ENCODE measurements around the gene SOX14. TPM values are rescaled to one million over a fixed set of nuclear protein-coding genes. Genes with fewer than 3 reads are reported as not detected.
A peak's percentile ranks its signal among the peaks of the same experiment; 100 is the strongest.

The SOX14 gene
- total RNA-seq, 1 experiment from 2014 or later = not detected

GRCh38 chr3:137789236-137789635 is 25.1 kb downstream of the SOX14 start:
- in situ Hi-C loops (cut with HindIII; ENCODE audit: low pct_unique_long_range_greater_than_20kb, low sequenced_read_pairs) = no loop called here
- BruUV-seq (replicated peaks) = no TSS peak
- ChIA-PET CTCF (no interaction called here), POLR2A (no interaction called here)
- Histone ChIP-seq H3K9me3 (ENCODE audit: control insufficient read depth, insufficient read depth, low read depth, low read length) (no peaks in the 10 kb centered on the region), H3K27ac (ENCODE audit: low read length) (no peak overlapping the region), H3K36me3 (ENCODE audit: control insufficient read depth, insufficient read depth, low read length) (no peaks in the 10 kb centered on the region), H3K27me3 (ENCODE audit: control insufficient read depth, insufficient read depth, low read length) (peaks cover 12% of the 10 kb centered on the region; the same call in 1 of the 2 replicates), H3K4me1 (ENCODE audit: control insufficient read depth, insufficient read depth, low read length) (no peaks in the 10 kb centered on the region), H3K4me3 (ENCODE audit: low read depth in 2 of 2, low read length in 2 of 2) (no peak overlapping the region)
- DNase-seq (ENCODE audit: low read depth, low spot score) (no peak), ATAC-seq (no peak)
- TF ChIP-seq REST (IDR thresholded peaks at IDR 0.05; ENCODE audit: insufficient read depth in 1 of 2, low read depth in 2 of 2, low read length in 1 of 2) (no peak), POLR2AphosphoS5 (IDR thresholded peaks at IDR 0.05; ENCODE audit: low read depth, low read length) (no peak), SIN3A (IDR thresholded peaks at IDR 0.05; ENCODE audit: borderline replicate concordance, insufficient read depth, low read depth, low read length) (no peak), TCF7L2 (IDR thresholded peaks at IDR 0.05; ENCODE audit: low read depth, low read length) (no peak), CTCF (IDR thresholded peaks at IDR 0.05) (0 out of 2 replicates have a peak, but pooled peaks have one; percentile 3)
- intact Hi-C loops (cut with micrococcal nuclease; ENCODE audit: unreplicated experiment) = no loop called here

- H3K27me3 ChIP-seq (ENCODE audit: control insufficient read depth, insufficient read depth, low read length) = peaks cover 10% of the 10 kb centered on the region; the same call in 1 of the 2 replicates
- H3K4me3 ChIP-seq (ENCODE audit: low read depth in 2 of 2, low read length in 2 of 2) = no peak overlapping the region
- H3K36me3 ChIP-seq (ENCODE audit: control insufficient read depth, insufficient read depth, low read length) = no peaks in the 10 kb centered on the region
- intact Hi-C loops (cut with micrococcal nuclease; ENCODE audit: unreplicated experiment) = loop anchor here (5.0 kb wide), 1 partner anchor 685 kb away; no protein-coding TSS in a partner anchor
- POLR2A ChIA-PET = no interaction called here
- no peaks in the 10 kb centered on the region for H3K9me3 ChIP-seq (ENCODE audit: control insufficient read depth, insufficient read depth, low read depth, low read length)
- TF ChIP-seq CTCF (IDR thresholded peaks at IDR 0.05) = peak; percentile 82
- no peak for TF ChIP-seq SIN3A (IDR thresholded peaks at IDR 0.05; ENCODE audit: borderline replicate concordance, insufficient read depth, low read depth, low read length)
- no peaks in the 10 kb centered on the region for H3K4me1 ChIP-seq (ENCODE audit: control insufficient read depth, insufficient read depth, low read length)
- H3K27ac ChIP-seq (ENCODE audit: low read length) = no peak overlapping the region
- in situ Hi-C loops (cut with HindIII; ENCODE audit: low pct_unique_long_range_greater_than_20kb, low sequenced_read_pairs) = no loop called here
- ATAC-seq (no peak), DNase-seq (ENCODE audit: low read depth, low spot score) (peak; percentile 28)
- no TSS peak for BruUV-seq (replicated peaks)
- CTCF ChIA-PET = no interaction called here
These were observed 28.6 kb downstream of the SOX14 start for GRCh38 chr3:137792626-137793271.
